ENCODE measurements around the gene AFM. TPM values are rescaled to one million over a fixed set of nuclear protein-coding genes. Genes with fewer than 3 reads are reported as not detected.

AFM gene
- total and polyA plus RNA-seq, 2 of the 8 experiments (the other 6 are each of a cell fraction or from before 2014, with no cell fraction given), result not detected

GRCh38 chr4:73450398-73451004, 31.0 kb upstream of the AFM start (continued):
- TF ChIP-seq HDAC2 (IDR thresholded peaks at IDR 0.05; ENCODE audit: borderline replicate concordance in 1 of 2, low read depth in 2 of 2, low read length in 2 of 2), result no peak
- TF ChIP-seq POU5F1 (IDR thresholded peaks at IDR 0.05; ENCODE audit: low read depth, low read length), result no peak
- no peak for TF ChIP-seq SP2 (IDR thresholded peaks at IDR 0.05; ENCODE audit: low read length)
- TF ChIP-seq SUZ12 (IDR thresholded peaks at IDR 0.05; ENCODE audit: low read length), result no peak
- no peak for TF ChIP-seq KDM4A (IDR thresholded peaks at IDR 0.05; ENCODE audit: low read depth, low read length, severe bottlenecking)
- TF ChIP-seq, protein P1, sequence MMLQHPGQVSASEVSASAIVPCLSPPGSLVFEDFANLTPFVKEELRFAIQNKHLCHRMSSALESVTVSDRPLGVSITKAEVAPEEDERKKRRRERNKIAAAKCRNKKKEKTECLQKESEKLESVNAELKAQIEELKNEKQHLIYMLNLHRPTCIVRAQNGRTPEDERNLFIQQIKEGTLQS (IDR thresholded peaks at IDR 0.05; ENCODE audit: insufficient read depth, low read depth, low read length), result no peak
